Tibial artery (tissue), 4 donors: ENCODE data around the gene MAN1A2.
"Not testable (repeated sequence)": the region's sequence is repeated elsewhere in the genome, so short reads cannot be mapped to it uniquely, and the experiment has no call there.

ENCODE experiments used
- DNase-seq, 2 donors: peaks; one replicate each; pipeline ENCODE4 v3.0.0-alpha.2; 2019
- H3K27ac ChIP-seq, 2 donors: fragments of 200-600 bp; sonication (generic) in 1 of 2; 1 replicate in 1 of 2; 2 replicates in 1 of 2; pipeline ENCODE4 v1.5.1; 2018 to 2019; ENCODE audit warnings: mild to moderate bottlenecking in 1 of 2
- H3K27me3 ChIP-seq, 2 donors: fragments of 200-600 bp; sonication (generic) in 1 of 2; one replicate each; pipeline versions ENCODE4 v1.5.1 to v1.6.0; 2016 to 2019
- H3K36me3 ChIP-seq, 3 donors: fragments of 200-600 bp; sonication (generic) in 2 of 3; one replicate each; pipeline ENCODE4 v1.5.1; 2016 to 2019; ENCODE audit warnings: mild to moderate bottlenecking in 2 of 3
- H3K4me1 ChIP-seq, 4 donors: fragments of 200-600 bp; sonication (generic) in 2 of 4; 1 replicate in 3 of 4; 2 replicates in 1 of 4; pipeline ENCODE4 v1.5.1; 2016 to 2019
- H3K4me3 ChIP-seq, 2 donors: fragments of 200-600 bp; sonication (generic) in 1 of 2; 1 replicate in 1 of 2; 2 replicates in 1 of 2; pipeline ENCODE4 v1.5.1; 2018 to 2019; ENCODE audit warnings: mild to moderate bottlenecking in 2 of 2
- H3K9me3 ChIP-seq, 3 donors: fragments of 200-600 bp; sonication (generic) in 1 of 3; one replicate each; pipeline ENCODE4 v1.5.1; 2016 to 2019
- intact Hi-C: fragments of 100-400 bp; cut with DNase I; formaldehyde crosslinking; loops from one replicate; pipeline ENCODE4 v1.15.0; 2023; ENCODE audit warnings: low total_unique reads
- TF ChIP-seq, protein P1 (sequence below), 2 experiments: fragments of 200-600 bp in 1 of 2; fragments of 450-650 bp in 1 of 2; IDR thresholded peaks; one replicate each; pipeline ENCODE4 v1.5.1; 2017 to 2019; ENCODE audit warnings: antibody characterized with exemption in 2 of 2, mild to moderate bottlenecking in 1 of 2, moderate library complexity in 1 of 2

The MAN1A2 gene

DNA sequence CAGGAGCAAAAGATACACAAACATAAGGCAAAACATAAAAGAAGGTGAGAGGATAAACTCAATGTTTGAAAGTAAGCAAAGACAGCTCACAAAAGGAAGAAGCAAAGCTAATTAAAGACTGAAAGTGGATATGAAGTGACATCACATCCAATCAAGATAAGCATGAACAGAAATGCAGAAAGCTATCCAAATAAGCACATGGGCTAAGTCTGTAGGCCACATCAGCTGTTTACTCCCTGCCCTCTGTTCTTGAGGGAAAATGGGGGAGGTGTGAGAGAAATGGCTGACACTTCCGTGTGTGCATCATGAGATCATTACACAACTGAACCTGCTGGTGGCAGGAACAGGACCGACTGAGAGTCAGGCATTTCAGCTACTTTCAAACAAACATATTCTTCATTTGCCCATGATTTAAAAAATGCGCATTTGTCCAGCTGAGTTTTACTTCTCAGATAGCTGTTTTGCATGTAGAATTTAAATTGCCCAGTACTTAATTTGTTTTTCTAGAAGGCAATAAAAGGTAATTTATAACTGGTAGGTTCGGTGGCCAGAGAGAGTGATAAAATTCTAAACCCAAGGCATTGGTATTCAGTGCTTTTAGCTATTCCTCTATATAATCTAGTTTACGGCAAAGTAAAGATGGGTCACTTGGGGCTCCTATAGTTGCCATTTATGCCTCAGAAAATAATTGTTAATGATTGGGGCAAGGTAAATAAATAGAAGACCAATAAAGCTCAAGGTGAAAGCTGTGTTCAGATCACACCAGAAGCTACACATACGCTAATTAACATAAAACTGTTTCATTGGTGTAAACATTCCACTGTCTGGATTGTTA, 27.2 kb upstream of the MAN1A2 start:
- H3K4me3 ChIP-seq = no peak overlapping the region
- H3K27me3 ChIP-seq = peaks cover 0 to under 1% of the 10 kb centered on the region in 2 donors
- intact Hi-C loops = no loop called here
- TF ChIP-seq, protein P1, sequence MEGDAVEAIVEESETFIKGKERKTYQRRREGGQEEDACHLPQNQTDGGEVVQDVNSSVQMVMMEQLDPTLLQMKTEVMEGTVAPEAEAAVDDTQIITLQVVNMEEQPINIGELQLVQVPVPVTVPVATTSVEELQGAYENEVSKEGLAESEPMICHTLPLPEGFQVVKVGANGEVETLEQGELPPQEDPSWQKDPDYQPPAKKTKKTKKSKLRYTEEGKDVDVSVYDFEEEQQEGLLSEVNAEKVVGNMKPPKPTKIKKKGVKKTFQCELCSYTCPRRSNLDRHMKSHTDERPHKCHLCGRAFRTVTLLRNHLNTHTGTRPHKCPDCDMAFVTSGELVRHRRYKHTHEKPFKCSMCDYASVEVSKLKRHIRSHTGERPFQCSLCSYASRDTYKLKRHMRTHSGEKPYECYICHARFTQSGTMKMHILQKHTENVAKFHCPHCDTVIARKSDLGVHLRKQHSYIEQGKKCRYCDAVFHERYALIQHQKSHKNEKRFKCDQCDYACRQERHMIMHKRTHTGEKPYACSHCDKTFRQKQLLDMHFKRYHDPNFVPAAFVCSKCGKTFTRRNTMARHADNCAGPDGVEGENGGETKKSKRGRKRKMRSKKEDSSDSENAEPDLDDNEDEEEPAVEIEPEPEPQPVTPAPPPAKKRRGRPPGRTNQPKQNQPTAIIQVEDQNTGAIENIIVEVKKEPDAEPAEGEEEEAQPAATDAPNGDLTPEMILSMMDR (IDR thresholded peaks at IDR 0.05) = no peak
- DNase-seq = no peak
- no peaks in the 10 kb centered on the region for H3K9me3 ChIP-seq
- peaks cover 0 to 3% (median 0%) of the 10 kb centered on the region in 4 donors for H3K4me1 ChIP-seq
- H3K36me3 ChIP-seq = no peaks in the 10 kb centered on the region
- no peak overlapping the region for H3K27ac ChIP-seq

DNA sequence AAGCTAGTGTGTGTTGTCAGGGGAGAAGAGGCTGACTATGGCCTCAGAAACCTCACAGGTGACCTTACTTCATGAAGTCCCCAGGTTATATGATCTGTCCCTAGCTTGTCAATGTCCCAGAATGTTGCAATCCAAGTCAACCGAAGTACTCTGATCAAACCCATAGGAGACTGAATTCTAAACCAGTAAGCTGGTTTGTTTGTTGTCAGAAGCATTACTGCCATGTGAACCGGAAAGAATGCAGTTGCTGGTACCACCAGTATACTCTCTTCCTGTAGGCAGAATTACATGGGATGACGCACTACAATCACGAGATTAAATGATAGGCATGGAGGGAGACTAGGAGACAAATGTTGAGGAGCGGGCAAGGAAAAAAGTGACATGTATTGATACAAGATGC, 26.1 kb upstream of the MAN1A2 start:
- Histone ChIP-seq H3K27me3 (peaks cover 0 to 3% of the 10 kb centered on the region in 2 donors), H3K27ac (no peak overlapping the region), H3K4me3 (no peak overlapping the region), H3K36me3 (no peaks in the 10 kb centered on the region), H3K9me3 (no peaks in the 10 kb centered on the region), H3K4me1 (peaks cover 0 to 1% (median 0%) of the 10 kb centered on the region in 4 donors)
- TF ChIP-seq, protein P1 (IDR thresholded peaks at IDR 0.05) = no peak
- no peak for DNase-seq
- intact Hi-C loops = no loop called here

DNA sequence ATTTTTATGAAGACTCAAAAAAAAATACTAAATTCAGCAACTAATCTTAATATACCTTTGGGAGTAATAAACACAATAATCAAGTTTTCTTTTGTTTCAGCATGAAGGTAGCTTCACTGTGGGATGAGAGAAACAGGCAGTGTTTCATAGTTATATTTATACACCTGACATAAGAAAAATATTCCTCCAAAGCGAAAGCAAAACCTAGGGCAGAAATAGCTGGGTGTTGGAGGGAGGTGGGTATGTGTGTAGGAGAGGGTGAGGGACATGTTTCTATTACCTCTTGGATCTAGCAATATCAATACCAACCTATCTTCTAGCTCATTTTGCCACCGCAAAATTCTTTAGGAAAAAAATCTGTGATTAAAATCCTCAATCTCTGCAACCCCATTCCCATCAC, 24.9 kb upstream of the MAN1A2 start:
- TF ChIP-seq, protein P1 (IDR thresholded peaks at IDR 0.05) = no peak
- no peak for DNase-seq
- H3K27ac ChIP-seq = no peak overlapping the region
- H3K36me3 ChIP-seq = no peaks in the 10 kb centered on the region
- no peak overlapping the region for H3K4me3 ChIP-seq
- no peaks in the 10 kb centered on the region for H3K9me3 ChIP-seq
- intact Hi-C loops = no loop called here
- H3K4me1 ChIP-seq = no peaks in the 10 kb centered on the region
- peaks cover 0 to 3% of the 10 kb centered on the region in 2 donors for H3K27me3 ChIP-seq

DNA sequence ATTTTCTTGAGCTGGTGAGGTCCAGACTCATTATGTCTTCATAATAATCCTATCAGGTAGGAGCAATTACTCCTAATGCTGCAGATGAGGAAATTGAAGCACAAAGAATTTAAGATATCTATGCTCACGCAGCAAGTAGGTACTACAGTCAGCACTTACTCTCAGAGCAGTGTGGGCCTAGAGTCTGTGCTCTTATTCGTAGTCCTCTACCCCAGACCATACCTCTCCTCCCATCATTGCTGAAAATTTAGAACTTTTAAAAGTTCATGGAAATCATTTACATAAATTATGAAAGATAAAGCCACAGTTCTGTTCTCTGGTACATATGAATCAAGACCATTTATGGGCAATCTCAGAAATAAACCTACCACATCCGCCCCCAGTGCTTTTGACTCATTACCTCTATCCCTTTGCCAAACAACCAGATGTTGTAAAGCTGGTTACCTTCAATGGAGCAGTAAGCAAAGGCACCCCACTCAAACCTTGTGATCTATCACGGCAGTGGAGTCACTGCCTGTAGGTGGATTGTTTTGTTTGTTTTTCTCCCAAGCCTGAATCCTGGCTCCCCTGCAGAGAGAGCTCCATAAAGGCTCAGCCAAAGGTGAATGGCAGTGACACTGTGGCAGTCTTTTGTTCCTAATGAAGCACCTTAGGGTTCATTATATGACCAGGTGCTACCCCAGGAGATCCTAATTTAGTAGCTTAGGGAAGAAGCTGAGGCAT, 20.9 kb upstream of the MAN1A2 start:
- H3K9me3 ChIP-seq = no peaks in the 10 kb centered on the region
- H3K27me3 ChIP-seq = peaks cover 0 to 3% of the 10 kb centered on the region in 2 donors
- no peak overlapping the region for H3K27ac ChIP-seq
- intact Hi-C loops = no loop called here
- DNase-seq = no peak
- TF ChIP-seq, protein P1 (IDR thresholded peaks at IDR 0.05) = no peak
- H3K4me3 ChIP-seq = no peak overlapping the region
- H3K4me1 ChIP-seq = no peaks in the 10 kb centered on the region
- no peaks in the 10 kb centered on the region for H3K36me3 ChIP-seq

DNA sequence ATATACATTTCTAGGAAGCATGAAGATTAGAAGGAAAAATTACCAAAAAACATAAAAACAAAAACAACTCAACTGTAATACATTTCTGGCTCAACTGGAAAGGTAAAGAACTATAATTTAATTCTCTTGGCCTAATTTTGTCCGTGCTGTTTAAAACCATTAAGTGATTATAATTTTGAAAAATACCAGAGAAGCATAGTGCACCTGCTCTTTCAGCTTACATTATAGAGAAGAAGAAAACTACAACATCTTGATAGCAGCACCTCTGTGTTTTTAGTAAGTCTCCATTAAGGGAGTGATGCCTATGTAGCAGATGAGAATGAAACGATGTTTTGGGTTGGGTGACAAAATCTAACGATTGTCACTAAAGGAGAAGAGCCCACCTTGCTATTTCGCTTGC, 19.3 kb upstream of the MAN1A2 start:
- intact Hi-C loops = no loop called here
- DNase-seq = no peak
- no peak overlapping the region for H3K4me3 ChIP-seq

DNA sequence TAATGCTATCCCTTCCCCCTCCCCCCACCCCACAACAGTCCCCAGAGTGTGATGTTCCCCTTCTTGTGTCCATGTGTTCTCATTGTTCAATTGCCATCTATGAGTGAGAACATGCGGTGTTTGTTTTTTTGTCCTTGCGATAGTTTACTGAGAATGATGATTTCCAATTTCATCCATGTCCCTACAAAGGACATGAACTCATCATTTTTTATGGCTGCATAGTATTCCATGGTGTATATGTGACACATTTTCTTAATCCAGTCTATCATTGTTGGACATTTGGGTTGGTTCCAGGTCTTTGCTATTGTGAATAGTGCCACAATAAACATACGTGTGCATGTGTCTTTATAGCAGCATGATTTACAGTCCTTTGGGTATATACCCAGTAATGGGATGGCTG, 14.6 kb upstream of the MAN1A2 start:
- H3K4me3 ChIP-seq, H3K27me3 ChIP-seq, H3K36me3 ChIP-seq, H3K9me3 ChIP-seq, DNase-seq, intact Hi-C loops, H3K27ac ChIP-seq, H3K4me1 ChIP-seq: not testable (repeated sequence)

More for the DNA sequence above, 19.3 kb upstream of the MAN1A2 start:
- TF ChIP-seq, protein P1 (IDR thresholded peaks at IDR 0.05) = no peak
- Histone ChIP-seq H3K27ac (no peak overlapping the region), H3K4me1 (no peaks in the 10 kb centered on the region), H3K9me3 (no peaks in the 10 kb centered on the region), H3K27me3 (peaks cover 0 to 3% of the 10 kb centered on the region in 2 donors), H3K36me3 (no peaks in the 10 kb centered on the region)

DNA sequence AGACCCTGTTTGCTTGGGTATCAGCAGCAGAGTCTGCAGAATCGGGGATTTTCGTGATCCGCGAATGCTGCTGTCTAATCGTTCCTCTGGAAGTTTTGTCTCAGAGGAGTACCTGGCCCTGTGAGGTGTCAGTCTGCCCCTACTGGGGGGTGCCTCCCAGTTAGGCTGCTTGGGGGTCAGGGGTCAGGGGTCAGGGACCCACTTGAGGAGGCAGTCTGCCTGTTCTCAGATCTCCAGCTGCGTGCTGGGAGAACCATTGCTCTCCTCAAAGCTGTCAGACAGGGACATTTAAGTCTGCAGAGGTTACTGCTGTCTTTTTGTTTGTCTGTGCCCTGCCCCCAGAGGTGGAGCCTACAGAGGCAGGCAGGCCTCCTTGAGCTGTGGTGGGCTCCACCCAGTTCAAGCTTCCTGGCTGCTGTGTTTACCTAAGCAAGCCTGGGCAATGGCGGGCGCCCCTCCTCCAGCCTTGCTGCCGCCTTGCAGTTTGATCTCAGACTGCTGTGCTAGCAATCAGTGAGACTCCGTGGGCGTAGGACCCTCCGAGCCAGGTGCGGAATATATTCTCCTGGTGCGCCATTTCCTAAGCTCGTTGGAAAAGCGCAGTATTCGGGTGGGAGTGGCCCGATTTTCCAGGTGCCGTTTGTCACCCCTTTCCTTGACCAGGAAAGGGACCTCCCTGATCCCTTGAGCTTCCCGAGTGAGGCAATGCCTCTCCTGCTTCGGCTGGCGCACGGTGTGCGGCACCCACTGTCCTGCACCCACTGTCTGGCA, 9.2 kb upstream of the MAN1A2 start:
- H3K4me1 ChIP-seq, intact Hi-C loops, H3K9me3 ChIP-seq, H3K27ac ChIP-seq, H3K36me3 ChIP-seq, H3K4me3 ChIP-seq, H3K27me3 ChIP-seq, DNase-seq: not testable (repeated sequence)

DNA sequence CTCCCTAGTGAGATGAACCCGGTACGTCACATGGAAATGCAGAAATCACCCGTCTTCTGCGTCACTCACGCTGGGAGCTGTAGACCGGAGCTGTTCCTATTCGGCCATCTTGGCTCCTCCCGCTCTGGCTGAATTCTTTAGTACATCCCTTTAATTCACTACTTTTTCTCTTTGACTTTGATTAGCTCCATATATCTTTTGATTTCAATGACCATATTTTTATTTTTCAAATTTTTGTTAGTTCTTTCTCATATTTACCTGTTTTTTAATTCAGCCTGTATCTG, 8.7 kb upstream of the MAN1A2 start:
- H3K27me3 ChIP-seq, intact Hi-C loops, H3K4me3 ChIP-seq, DNase-seq, H3K27ac ChIP-seq, H3K36me3 ChIP-seq, H3K4me1 ChIP-seq, H3K9me3 ChIP-seq: not testable (repeated sequence)
